ENCODE data around the gene TOP1. TPM values are rescaled to one million over a fixed set of nuclear protein-coding genes. Genes with fewer than 3 reads are reported as not detected.

TOP1 gene
- total RNA-seq, 1 donor from 2014 or later = 84.6 TPM

- peak; percentile 54 for DNase-seq (ENCODE audit: extremely low spot score, unreplicated experiment)
- no peak overlapping the region for H3K4me3 Mint-ChIP-seq
- H3K27ac Mint-ChIP-seq = peak overlapping the region; percentile 53
Observed at GRCh38 chr20:41173791-41174341, 145.2 kb downstream of the TOP1 start.

More at GRCh38 chr20:41173791-41174341, 145.2 kb downstream of the TOP1 start:
- peaks cover 24% of the 10 kb centered on the region for H3K36me3 Mint-ChIP-seq
- no peaks in the 10 kb centered on the region for H3K9me3 Mint-ChIP-seq
- no peaks in the 10 kb centered on the region for H3K27me3 Mint-ChIP-seq
- TF ChIP-seq CTCF (conservative IDR thresholded peaks at IDR 0.05) = no peak
- H3K4me1 Mint-ChIP-seq (ENCODE audit: unreplicated experiment) = peaks cover 15% of the 10 kb centered on the region

Small RNA genes lying within 50 kb of the gene (microRNA-seq; reads per million reads assigned to microRNA genes)
- 0.83 reads per million for gene MIR6871

Other genes with a start within 250 kb of the TOP1 start
- 78.9 and 241 TPM in 2 replicates for gene PLCG1, start 108.7 kb downstream of the TOP1 start, total RNA-seq (ENCODE audit: low replicate concordance)

Data from type B pancreatic cell (in vitro differentiated cells).